PC-9 (cell line): ENCODE data around the gene ARFGAP3.

Source experiments
- CTCF ChIP-seq: fragments of 200-600 bp; sonication (generic); conservative IDR thresholded peaks from 2 replicates; pipeline ENCODE4 v1.6.1; 2017; ENCODE audit warnings: mixed run types, antibody characterized with exemption, mild to moderate bottlenecking, moderate library complexity
- EZH2 ChIP-seq: fragments of 200-600 bp; sonication (generic); IDR thresholded peaks from 2 replicates; pipeline ENCODE4 v1.8.0; 2017; ENCODE audit warnings: antibody characterized with exemption, low read depth

GRCh38 chr22:42752230-42752746, 104.8 kb downstream of the ARFGAP3 start:
- no peak for TF ChIP-seq CTCF
- no peak for TF ChIP-seq EZH2
